ENCODE results near the gene SPATA12.

DNA sequence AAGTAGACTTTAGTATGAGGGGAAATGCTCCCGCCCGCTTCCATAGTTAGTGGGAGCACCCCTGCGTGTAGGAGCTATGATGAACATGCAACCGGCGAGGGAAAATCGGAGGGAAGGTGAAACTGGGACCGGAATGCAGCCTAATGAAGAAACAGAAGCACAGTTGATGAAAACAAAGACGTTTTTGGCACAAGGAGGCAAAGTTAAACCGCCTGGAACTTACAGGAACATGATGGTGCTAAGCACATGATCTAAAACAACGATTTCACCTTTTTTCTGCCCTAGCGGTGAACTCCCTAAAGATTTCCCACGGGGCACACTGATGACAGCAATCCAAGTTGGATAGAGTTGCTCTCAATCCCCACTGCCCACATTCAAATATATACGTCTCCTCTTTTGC lies 49.4 kb upstream of the SPATA12 start:
- TF ChIP-seq EZH2 (IDR thresholded peaks at IDR 0.05) (no peak), POLR2AphosphoS5 (IDR thresholded peaks at IDR 0.05; ENCODE audit: borderline replicate concordance, low read depth, low read length) (no peak), FOXP2 (optimal IDR thresholded peaks at IDR 0.05; ENCODE audit: control extremely low read depth, extremely low read length, insufficient read depth) (no peak)
